Muscle of leg (tissue), 11 donors: ENCODE data around the gene PAPPA. TPM values are rescaled to one million over a fixed set of nuclear protein-coding genes. Genes with fewer than 3 reads are reported as not detected.

Experiments
- DNase-seq: peaks from one replicate; pipeline ENCODE4 v3.0.0; 2013
- H3K27ac ChIP-seq: one replicate; pipeline ENCODE4 v1.5.1; 2013; ENCODE audit warnings: mild to moderate bottlenecking, low read length, control low read depth
- H3K27me3 ChIP-seq: one replicate; pipeline ENCODE4 v1.6.1; 2013; ENCODE audit warnings: low read length; ENCODE audit not compliant: control insufficient read depth, insufficient read depth
- H3K36me3 ChIP-seq: one replicate; pipeline ENCODE4 v1.6.1; 2013; ENCODE audit warnings: low read length; ENCODE audit not compliant: control insufficient read depth, insufficient read depth
- H3K4me1 ChIP-seq: one replicate; pipeline ENCODE4 v1.6.1; 2013; ENCODE audit warnings: low read length; ENCODE audit not compliant: control insufficient read depth, insufficient read depth
- H3K4me3 ChIP-seq: one replicate; pipeline ENCODE4 v1.5.1; 2013; ENCODE audit warnings: low read length, control low read depth
- H3K9me3 ChIP-seq: replicated peaks from 2 replicates; pipeline ENCODE4 v1.6.1; 2013; ENCODE audit warnings: low read depth, low read length; ENCODE audit not compliant: control insufficient read depth
- WGBS: methylation state at CpG from one replicate; pipeline ENCODE4 v1.1.5; 2013; ENCODE audit warnings: missing lambda C conversion rate; ENCODE audit not compliant: insufficient coverage; 5-methylcytosine and 5-hydroxymethylcytosine counted together
- polyA plus RNA-seq, 8 donors: library from polyadenylated mRNA; unstranded; fragments of 120-200 nt; gene quantifications; one replicate each; pipeline versions ENCODE4 v1.2.1 to v1.2.3, GENCODE V29; 2013; ENCODE audit warnings: inconsistent platforms in 1 of 8, low replicate concordance in 1 of 8; ENCODE audit not compliant: insufficient read length in 8 of 8, insufficient read depth in 1 of 8
- total RNA-seq: library from RNA; stranded (reverse); fragments of 120-200 nt; gene quantifications from one replicate; pipeline ENCODE4 v1.2.4, GENCODE V29; 2013

PAPPA gene
- total and polyA plus RNA-seq, 9 donors: 0.34 to 2.1 (median 0.92) TPM

- WGBS: 88% methylated on average over 1 of the region's 7 CpGs
- H3K4me3 ChIP-seq: no peak overlapping the region
- H3K9me3 ChIP-seq: no peaks in the 10 kb centered on the region
- H3K27me3 ChIP-seq: peaks cover 7% of the 10 kb centered on the region
- H3K36me3 ChIP-seq: no peaks in the 10 kb centered on the region
- peaks cover 3% of the 10 kb centered on the region for H3K4me1 ChIP-seq
- no peak for DNase-seq
- H3K27ac ChIP-seq: no peak overlapping the region
Measured at GRCh38 chr9:116336133-116336862, 182.7 kb downstream of the PAPPA start.

- no peak for DNase-seq
- no peaks in the 10 kb centered on the region for H3K36me3 ChIP-seq
- H3K9me3 ChIP-seq: no peaks in the 10 kb centered on the region
Measured at GRCh38 chr9:116337015-116337414, 183.4 kb downstream of the PAPPA start.

GRCh38 chr9:116340270-116340669 is 186.7 kb downstream of the PAPPA start:
- peaks cover 3% of the 10 kb centered on the region for H3K4me1 ChIP-seq
- H3K36me3 ChIP-seq: no peaks in the 10 kb centered on the region
- H3K9me3 ChIP-seq: no peaks in the 10 kb centered on the region
- no peak overlapping the region for H3K27ac ChIP-seq
- peaks cover 3% of the 10 kb centered on the region for H3K27me3 ChIP-seq
- DNase-seq: no peak
- H3K4me3 ChIP-seq: no peak overlapping the region
- WGBS: no CpG with 5 or more reads among the region's 1 CpG

More at GRCh38 chr9:116337015-116337414, 183.4 kb downstream of the PAPPA start:
- Histone ChIP-seq H3K4me3 (no peak overlapping the region), H3K27ac (no peak overlapping the region), H3K4me1 (peaks cover 3% of the 10 kb centered on the region), H3K27me3 (peaks cover 7% of the 10 kb centered on the region)
- WGBS: 13% methylated on average over 2 of the region's 2 CpGs

GRCh38 chr9:116342061-116342460 is 188.5 kb downstream of the PAPPA start:
- no peak overlapping the region for H3K4me3 ChIP-seq
- no peaks in the 10 kb centered on the region for H3K9me3 ChIP-seq
- DNase-seq: no peak
- no CpG with 5 or more reads among the region's 1 CpG for WGBS
- peaks cover 1% of the 10 kb centered on the region for H3K27me3 ChIP-seq
- H3K36me3 ChIP-seq: no peaks in the 10 kb centered on the region
- H3K4me1 ChIP-seq: peaks cover 1% of the 10 kb centered on the region
- no peak overlapping the region for H3K27ac ChIP-seq

- Histone ChIP-seq H3K4me3 (no peak overlapping the region), H3K4me1 (no peaks in the 10 kb centered on the region), H3K9me3 (no peaks in the 10 kb centered on the region), H3K27me3 (no peaks in the 10 kb centered on the region), H3K27ac (no peak overlapping the region), H3K36me3 (no peaks in the 10 kb centered on the region)
- no peak for DNase-seq
- no CpG with 5 or more reads among the region's 2 CpGs for WGBS
Measured at GRCh38 chr9:116342941-116343340, 189.3 kb downstream of the PAPPA start.

GRCh38 chr9:116344416-116344815 is 190.8 kb downstream of the PAPPA start:
- Histone ChIP-seq H3K27ac (no peak overlapping the region), H3K27me3 (no peaks in the 10 kb centered on the region), H3K9me3 (no peaks in the 10 kb centered on the region), H3K4me3 (no peak overlapping the region), H3K4me1 (no peaks in the 10 kb centered on the region), H3K36me3 (no peaks in the 10 kb centered on the region)
- no peak for DNase-seq
- 91% methylated on average over 10 of the region's 10 CpGs for WGBS

- DNase-seq: no peak
- Histone ChIP-seq H3K4me3 (no peak overlapping the region), H3K36me3 (no peaks in the 10 kb centered on the region), H3K4me1 (no peaks in the 10 kb centered on the region), H3K27ac (no peak overlapping the region), H3K9me3 (no peaks in the 10 kb centered on the region), H3K27me3 (no peaks in the 10 kb centered on the region)
- whole genome bisulfite sequencing: 70% methylated on average over 2 of the region's 2 CpGs
Measured at GRCh38 chr9:116345393-116345792, 191.8 kb downstream of the PAPPA start.

- Histone ChIP-seq H3K9me3 (no peaks in the 10 kb centered on the region), H3K36me3 (no peaks in the 10 kb centered on the region), H3K27me3 (no peaks in the 10 kb centered on the region), H3K27ac (no peak overlapping the region), H3K4me1 (no peaks in the 10 kb centered on the region), H3K4me3 (no peak overlapping the region)
- DNase-seq: peak; percentile 48
- 46% methylated on average over 2 of the region's 3 CpGs for WGBS
Measured at GRCh38 chr9:116345817-116346216, 192.2 kb downstream of the PAPPA start.

GRCh38 chr9:116349684-116350083 is 196.1 kb downstream of the PAPPA start:
- Histone ChIP-seq H3K36me3 (no peaks in the 10 kb centered on the region), H3K4me1 (no peaks in the 10 kb centered on the region), H3K9me3 (no peaks in the 10 kb centered on the region), H3K4me3 (no peak overlapping the region), H3K27me3 (peaks cover 3% of the 10 kb centered on the region), H3K27ac (no peak overlapping the region)
- no peak for DNase-seq
- no CpG with 5 or more reads among the region's 6 CpGs for WGBS

- Histone ChIP-seq H3K36me3 (no peaks in the 10 kb centered on the region), H3K27ac (no peak overlapping the region), H3K9me3 (no peaks in the 10 kb centered on the region), H3K4me3 (no peak overlapping the region), H3K27me3 (peaks cover 3% of the 10 kb centered on the region), H3K4me1 (peaks cover 3% of the 10 kb centered on the region)
- DNase-seq: no peak
- no CpG with 5 or more reads among the region's 2 CpGs for WGBS
Measured at GRCh38 chr9:116350213-116350612, 196.6 kb downstream of the PAPPA start.

GRCh38 chr9:116352958-116353357 is 199.4 kb downstream of the PAPPA start:
- Histone ChIP-seq H3K27me3 (peaks cover 3% of the 10 kb centered on the region), H3K4me1 (peaks cover 4% of the 10 kb centered on the region), H3K9me3 (no peaks in the 10 kb centered on the region), H3K36me3 (no peaks in the 10 kb centered on the region), H3K4me3 (no peak overlapping the region), H3K27ac (no peak overlapping the region)
- DNase-seq: no peak
- WGBS: no CpG with 5 or more reads among the region's 3 CpGs
